Measurements from ENCODE around the gene LIX1. TPM values are rescaled to one million over a fixed set of nuclear protein-coding genes. Genes with fewer than 3 reads are reported as not detected.
"Not testable (repeated sequence)": the region's sequence is repeated elsewhere in the genome, so short reads cannot be mapped to it uniquely, and the experiment has no call there.

The LIX1 gene
- under 1 TPM in 1 of 2 donors, not detected in 1; 0.26 TPM for total RNA-seq

GRCh38 chr5:97142521-97143254 lies at the start of gene LIX1:
Gene LIX1, minus strand, starts transcription at chr5:97142611. Its CDS starts 35 bp downstream, at chr5:97142576.
- no peak for ATAC-seq
- no peak for TF ChIP-seq POLR2A (IDR thresholded peaks at IDR 0.05)
- TF ChIP-seq CTCF (IDR thresholded peaks at IDR 0.05), result peak in 4 of 7 experiments; percentile 15 to 29 (median 20)
- Histone ChIP-seq H3K36me3 (replicated peaks in 1 of 2; ENCODE audit: insufficient read depth in 1 of 2, low read depth in 2 of 2) (no peaks in the 10 kb centered on the region), H3K27ac (no peak within 1 kb of the TSS), H3K4me3 (no peak within 1 kb of the TSS), H3K27me3 (no peaks in the 10 kb centered on the region), H3K9me3 (no peaks in the 10 kb centered on the region), H3K4me1 (no peaks in the 10 kb centered on the region)
- intact Hi-C loops (cut with DNase I), result no loop called here
- peak in 2 of 4 donors; percentile 10 to 18 for DNase-seq
- WGBS, 2 donors, result 47 to 48% methylated on average over 6 of the region's 6 CpGs

GRCh38 chr5:97191893-97192292 lies 49.5 kb upstream of the LIX1 start:
- Histone ChIP-seq H3K9me3 (no peaks in the 10 kb centered on the region), H3K27ac (no peak overlapping the region), H3K4me1 (no peaks in the 10 kb centered on the region), H3K27me3 (no peaks in the 10 kb centered on the region), H3K4me3 (no peak overlapping the region), H3K36me3 (replicated peaks in 1 of 2; ENCODE audit: insufficient read depth in 1 of 2, low read depth in 2 of 2) (no peaks in the 10 kb centered on the region)
- WGBS, 2 donors, result 76 to 85% methylated on average over 2 of the region's 2 CpGs
- no peak for TF ChIP-seq CTCF (IDR thresholded peaks at IDR 0.05)
- TF ChIP-seq POLR2A (IDR thresholded peaks at IDR 0.05), result no peak
- DNase-seq (no peak), ATAC-seq (no peak)
- intact Hi-C loops (cut with DNase I), result no loop called here

GRCh38 chr5:97189523-97189922 lies 47.1 kb upstream of the LIX1 start:
- H3K36me3 ChIP-seq (replicated peaks in 1 of 2; ENCODE audit: insufficient read depth in 1 of 2, low read depth in 2 of 2); H3K4me1 ChIP-seq; H3K27me3 ChIP-seq; DNase-seq; H3K9me3 ChIP-seq; H3K27ac ChIP-seq; ATAC-seq; intact Hi-C loops (cut with DNase I); H3K4me3 ChIP-seq: not testable (repeated sequence)
- WGBS, 2 donors, result 91 to 96% methylated on average over 1 of the region's 1 CpG

GRCh38 chr5:97183930-97184213 lies 41.5 kb upstream of the LIX1 start:
- DNase-seq (no peak), ATAC-seq (no peak)
- no peaks in the 10 kb centered on the region for H3K9me3 ChIP-seq
- peak overlapping the region in 1 of 2 donors; percentile 0 for H3K4me3 ChIP-seq
- peak overlapping the region; percentile 90 to 95 (median 91) for H3K27ac ChIP-seq
- intact Hi-C loops (cut with DNase I), result no loop called here
- WGBS, 2 donors, result 39 to 45% methylated on average over 6 of the region's 6 CpGs
- H3K36me3 ChIP-seq (replicated peaks in 1 of 2; ENCODE audit: insufficient read depth in 1 of 2, low read depth in 2 of 2), result peaks cover 0 to under 1% of the 10 kb centered on the region in 2 donors
- H3K4me1 ChIP-seq, result peaks cover 33% of the 10 kb centered on the region
- TF ChIP-seq CTCF (IDR thresholded peaks at IDR 0.05) (no peak), POLR2A (IDR thresholded peaks at IDR 0.05) (no peak)
- no peaks in the 10 kb centered on the region for H3K27me3 ChIP-seq

GRCh38 chr5:97183100-97183929 lies 40.9 kb upstream of the LIX1 start, which contains the start of gene RIOK2:
Gene RIOK2, minus strand, starts transcription at chr5:97183247. Its CDS starts 56 bp downstream, at chr5:97183191.
- WGBS, 2 donors, result 0% methylated on average over 41 to 44 of the region's 44 CpGs
- Histone ChIP-seq H3K4me1 (peaks cover 33% of the 10 kb centered on the region), H3K27ac (peak within 1 kb of the TSS; percentile 90 to 95 (median 91)), H3K9me3 (no peaks in the 10 kb centered on the region), H3K4me3 (peak within 1 kb of the TSS; percentile 57), H3K36me3 (replicated peaks in 1 of 2; ENCODE audit: insufficient read depth in 1 of 2, low read depth in 2 of 2) (peaks cover 0 to 6% of the 10 kb centered on the region in 2 donors), H3K27me3 (no peaks in the 10 kb centered on the region)
- TF ChIP-seq POLR2A (IDR thresholded peaks at IDR 0.05), result peak in 2 of 3 donors; percentile 75 to 76
- TF ChIP-seq CTCF (IDR thresholded peaks at IDR 0.05), result peak in 1 of 7 experiments; percentile 1
- DNase-seq (peak; percentile 95 to 97 (median 96)), ATAC-seq (peak; percentile 97)
- intact Hi-C loops (cut with DNase I), result no loop called here
